Chondrocyte (in vitro differentiated cells): Measurements from ENCODE around the gene IP6K3. TPM values are rescaled to one million over a fixed set of nuclear protein-coding genes. Genes with fewer than 3 reads are reported as not detected.

Experiments
- DNase-seq: peaks from one replicate; pipeline ENCODE4 v3.0.0; 2021; ENCODE audit warnings: mixed read lengths, low spot score
- H3K27ac Mint-ChIP-seq: one replicate; pipeline ENCODE4 v1.8.0; 2021; ENCODE audit warnings: mild to moderate bottlenecking, moderate library complexity, mixed read lengths; ENCODE audit not compliant: unreplicated experiment
- H3K27me3 Mint-ChIP-seq: 2 replicates; pipeline ENCODE4 v1.8.0; 2021; ENCODE audit warnings: low read depth, mixed read lengths
- H3K36me3 Mint-ChIP-seq: 2 replicates; pipeline ENCODE4 v1.8.0; 2021; ENCODE audit warnings: low read depth, mixed read lengths
- H3K4me1 Mint-ChIP-seq: 2 replicates; pipeline ENCODE4 v1.8.0; 2021; ENCODE audit warnings: low read depth, mild to moderate bottlenecking, mixed read lengths
- H3K4me3 Mint-ChIP-seq: one replicate; pipeline ENCODE4 v1.8.0; 2021; ENCODE audit warnings: mild to moderate bottlenecking, moderate library complexity, mixed read lengths; ENCODE audit not compliant: unreplicated experiment
- H3K9me3 Mint-ChIP-seq: 2 replicates; pipeline ENCODE4 v1.8.0; 2021; ENCODE audit warnings: low read depth, mixed read lengths
- CTCF ChIP-seq: fragments of 200-600 bp; sonication (generic); IDR thresholded peaks from 2 replicates; pipeline ENCODE4 v1.5.0; 2021; ENCODE audit warnings: antibody characterized with exemption, mild to moderate bottlenecking, moderate library complexity
- total RNA-seq: library from RNA; stranded (reverse); gene quantifications from 3 replicates; pipeline ENCODE4 v1.2.1, GENCODE V29; 2021

Gene IP6K3
- total RNA-seq, 1 donor from 2014 or later, result 6.5 TPM

DNA sequence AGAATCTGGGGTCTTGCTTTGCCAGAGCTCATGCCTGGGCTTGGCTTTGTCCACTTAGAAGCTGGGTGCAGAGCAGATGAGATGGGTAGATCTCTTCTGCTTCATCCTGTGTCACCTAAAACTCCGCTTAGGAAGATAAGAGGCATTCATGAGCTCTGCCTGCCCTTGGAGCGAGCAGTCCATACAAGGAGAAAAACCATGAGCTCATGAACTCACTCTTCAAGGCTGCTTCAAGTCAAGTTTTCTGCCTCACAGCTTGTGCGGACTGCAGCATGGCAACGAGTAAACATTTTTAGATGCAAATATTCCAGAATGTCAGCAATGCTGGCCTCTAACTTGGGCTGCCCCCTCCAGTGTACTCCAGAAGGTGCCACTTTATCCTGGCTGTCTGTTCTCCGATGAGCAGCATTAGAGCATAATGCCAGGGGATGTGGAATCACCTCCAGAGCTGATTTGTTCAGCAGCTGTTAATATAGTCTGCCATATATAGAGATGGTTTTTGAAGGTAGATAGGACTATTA is 24.5 kb downstream of the IP6K3 start:
- no peaks in the 10 kb centered on the region for H3K9me3 Mint-ChIP-seq
- no peak for TF ChIP-seq CTCF
- H3K27me3 Mint-ChIP-seq, result peaks cover 2% of the 10 kb centered on the region
- H3K36me3 Mint-ChIP-seq, result peaks cover 2% of the 10 kb centered on the region
- H3K4me1 Mint-ChIP-seq, result peaks cover 11% of the 10 kb centered on the region
- H3K4me3 Mint-ChIP-seq, result no peak overlapping the region
- DNase-seq, result no peak
- H3K27ac Mint-ChIP-seq, result no peak overlapping the region

- Mint-ChIP-seq H3K36me3 (no peaks in the 10 kb centered on the region), H3K27ac (no peak overlapping the region), H3K27me3 (peaks cover 2% of the 10 kb centered on the region), H3K4me3 (no peak overlapping the region), H3K4me1 (peaks cover 11% of the 10 kb centered on the region), H3K9me3 (no peaks in the 10 kb centered on the region)
- DNase-seq, result no peak
- TF ChIP-seq CTCF, result no peak
Observed at GRCh38 chr6:33721508-33721907, 25.2 kb downstream of the IP6K3 start.

GRCh38 chr6:33720998-33721397 is 25.7 kb downstream of the IP6K3 start:
- H3K27ac Mint-ChIP-seq, result no peak overlapping the region
- H3K27me3 Mint-ChIP-seq, result peaks cover 2% of the 10 kb centered on the region
- no peak for DNase-seq
- no peak for TF ChIP-seq CTCF
- H3K9me3 Mint-ChIP-seq, result no peaks in the 10 kb centered on the region
- peaks cover 11% of the 10 kb centered on the region for H3K4me1 Mint-ChIP-seq
- H3K36me3 Mint-ChIP-seq, result no peaks in the 10 kb centered on the region
- no peak overlapping the region for H3K4me3 Mint-ChIP-seq

DNA sequence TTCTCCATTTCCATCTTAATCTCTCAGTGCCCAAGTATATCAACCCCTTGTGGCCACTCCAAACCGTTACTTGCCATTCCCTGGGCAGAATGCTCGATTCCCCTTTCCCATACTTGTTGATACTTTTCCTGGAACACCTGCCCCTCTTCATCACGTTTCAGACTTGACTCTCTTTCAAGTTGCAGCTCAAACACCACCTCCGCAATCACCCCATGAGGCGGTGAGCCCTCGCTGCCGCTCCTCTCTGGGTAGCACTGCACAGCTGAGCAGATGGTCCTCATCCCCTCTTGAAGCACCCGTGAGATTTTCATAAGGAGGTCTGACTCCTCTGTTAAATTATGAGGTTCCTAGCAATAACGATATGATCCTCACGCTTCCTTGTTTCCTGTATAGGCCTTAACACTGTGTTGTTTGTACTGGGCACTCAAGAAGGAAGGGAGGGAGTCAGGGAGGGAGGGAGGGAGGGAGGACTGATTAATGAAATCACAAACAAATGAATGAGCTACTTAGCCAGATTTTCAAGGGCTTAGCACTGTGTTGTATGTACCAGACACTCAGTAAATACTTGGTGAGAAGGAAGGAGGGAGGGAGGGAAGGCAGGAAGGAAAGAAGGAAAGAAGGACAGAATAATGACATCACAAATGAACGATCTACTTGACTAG is 27.2 kb downstream of the IP6K3 start:
- Mint-ChIP-seq H3K4me3 (no peak overlapping the region), H3K4me1 (peaks cover 11% of the 10 kb centered on the region), H3K36me3 (no peaks in the 10 kb centered on the region), H3K27ac (no peak overlapping the region), H3K27me3 (peaks cover 2% of the 10 kb centered on the region), H3K9me3 (no peaks in the 10 kb centered on the region)
- no peak for DNase-seq
- TF ChIP-seq CTCF, result no peak

DNA sequence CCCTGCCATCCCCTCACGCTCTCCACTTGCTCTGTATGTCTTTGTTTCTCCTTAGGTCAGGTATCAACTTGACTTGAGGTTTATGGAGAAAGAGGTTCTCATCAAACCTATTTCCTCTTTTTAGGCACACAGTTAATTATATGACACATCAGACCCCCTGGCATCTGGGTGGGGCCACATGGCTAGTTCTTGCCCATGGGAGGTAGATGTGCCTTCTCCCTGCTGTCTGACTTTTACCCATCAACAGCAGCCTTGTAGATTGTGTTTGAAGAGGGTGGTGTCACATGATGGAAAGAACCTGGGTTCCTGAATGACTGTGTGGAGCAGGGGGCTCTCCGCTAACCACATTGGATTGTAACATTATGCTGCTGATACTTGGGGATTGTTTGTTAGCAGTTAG is 28.0 kb downstream of the IP6K3 start:
- H3K4me1 Mint-ChIP-seq, result peaks cover 11% of the 10 kb centered on the region
- no peak overlapping the region for H3K4me3 Mint-ChIP-seq
- H3K27ac Mint-ChIP-seq, result no peak overlapping the region
- no peak for TF ChIP-seq CTCF
- H3K9me3 Mint-ChIP-seq, result no peaks in the 10 kb centered on the region
- H3K27me3 Mint-ChIP-seq, result peaks cover 2% of the 10 kb centered on the region
- H3K36me3 Mint-ChIP-seq, result no peaks in the 10 kb centered on the region
- no peak for DNase-seq
